Memory B cell (primary cell): ENCODE results near the gene SLC12A7.
"Not testable (repeated sequence)": the region's sequence is repeated elsewhere in the genome, so short reads cannot be mapped to it uniquely, and the experiment has no call there.

Source experiments
- ATAC-seq: fragments of 150-1000 bp; cut with Tn5 transposase; 2 replicates; pipeline ENCODE4 v1.10.0; 2021; ENCODE audit warnings: low read depth, mild to moderate bottlenecking, moderate library complexity
- DNase-seq, 2 donors: peaks; one replicate each; pipeline ENCODE4 v3.0.0; 2022; ENCODE audit warnings: low spot score in 2 of 2
- H3K27ac Mint-ChIP-seq: one replicate; pipeline ENCODE4 v1.8.0; 2022; ENCODE audit warnings: mild to moderate bottlenecking, moderate library complexity, mixed read lengths
- H3K27me3 Mint-ChIP-seq: one replicate; pipeline ENCODE4 v1.8.0; 2022; ENCODE audit warnings: mixed read lengths
- H3K36me3 Mint-ChIP-seq: one replicate; pipeline ENCODE4 v1.8.0; 2022; ENCODE audit warnings: mild to moderate bottlenecking, mixed read lengths
- H3K4me1 Mint-ChIP-seq: one replicate; pipeline ENCODE4 v1.8.0; 2022; ENCODE audit warnings: mixed read lengths
- H3K4me3 Mint-ChIP-seq: one replicate; pipeline ENCODE4 v1.8.0; 2022; ENCODE audit warnings: mild to moderate bottlenecking, moderate library complexity, mixed read lengths
- H3K9me3 Mint-ChIP-seq: one replicate; pipeline ENCODE4 v1.8.0; 2022; ENCODE audit warnings: mixed read lengths

SLC12A7 gene

DNA sequence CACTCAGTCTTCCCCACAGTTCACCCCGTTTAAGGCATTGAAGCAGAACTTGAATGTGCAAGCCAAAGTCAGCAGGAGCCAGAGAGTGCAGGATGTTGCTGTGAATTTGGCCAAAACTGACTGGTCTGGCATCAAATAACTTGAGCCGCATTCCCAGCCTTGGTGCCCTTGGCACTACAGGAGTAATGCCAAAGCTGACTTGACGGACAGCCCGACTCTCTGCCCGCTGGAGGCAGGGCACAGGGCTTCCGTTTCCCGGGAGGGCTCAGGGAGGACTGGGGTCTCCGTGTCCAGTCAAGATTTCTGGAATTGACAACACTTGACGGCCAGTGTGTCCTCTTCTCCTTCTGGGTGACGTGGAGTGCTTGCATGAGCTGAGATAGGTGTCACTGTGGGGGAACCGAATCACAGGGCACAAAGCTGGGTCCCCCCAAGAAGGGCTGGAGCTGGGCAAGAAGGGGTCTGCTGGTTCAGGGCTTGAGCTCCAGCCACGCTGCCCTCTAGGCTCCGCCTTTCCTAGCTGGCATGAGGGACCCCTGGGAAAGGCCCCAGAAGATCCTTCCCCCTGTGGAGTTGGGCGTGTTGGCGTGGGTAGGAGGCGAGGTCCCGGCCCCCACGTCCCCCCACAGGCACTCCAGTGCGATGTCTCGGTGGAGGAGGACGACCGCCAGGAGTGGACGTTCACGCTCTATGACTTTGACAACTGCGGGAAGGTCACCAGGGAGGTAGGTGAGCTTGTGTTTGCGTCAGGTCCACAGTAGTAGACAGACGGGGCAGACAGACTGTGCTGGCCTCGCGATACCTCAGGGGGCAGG is 78.0 kb downstream of the SLC12A7 start:
- Mint-ChIP-seq H3K9me3 (no peaks in the 10 kb centered on the region), H3K4me3 (no peak overlapping the region), H3K4me1 (peaks cover 2% of the 10 kb centered on the region), H3K27ac (no peak overlapping the region), H3K36me3 (peaks cover 1% of the 10 kb centered on the region), H3K27me3 (peaks cover 15% of the 10 kb centered on the region)
- ATAC-seq = no peak
- no peak for DNase-seq

DNA sequence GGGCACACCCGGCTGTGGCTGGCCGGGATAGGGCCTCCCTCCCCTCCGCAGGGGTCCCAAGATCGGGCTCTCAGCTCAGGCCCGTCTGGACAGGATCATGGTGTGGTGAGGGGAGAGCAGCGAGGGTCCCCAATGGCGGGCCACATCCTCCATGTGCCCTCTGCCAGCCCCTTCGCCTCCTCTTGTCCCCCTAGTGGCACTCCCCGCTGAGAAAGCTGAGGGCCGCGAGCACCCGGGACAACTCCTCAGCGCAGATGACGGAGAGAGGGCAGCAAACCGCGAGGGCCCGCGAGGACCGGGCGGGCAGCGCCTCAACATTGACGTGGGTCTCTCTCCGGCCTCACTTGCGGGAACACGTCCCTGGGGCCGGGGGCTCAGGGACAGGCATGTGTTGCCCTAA is 78.7 kb downstream of the SLC12A7 start:
- Mint-ChIP-seq H3K36me3 (peaks cover 1% of the 10 kb centered on the region), H3K27me3 (peaks cover 17% of the 10 kb centered on the region), H3K4me1 (peaks cover 2% of the 10 kb centered on the region), H3K4me3 (no peak overlapping the region), H3K9me3 (no peaks in the 10 kb centered on the region), H3K27ac (no peak overlapping the region)
- ATAC-seq (no peak), DNase-seq (no peak)

DNA sequence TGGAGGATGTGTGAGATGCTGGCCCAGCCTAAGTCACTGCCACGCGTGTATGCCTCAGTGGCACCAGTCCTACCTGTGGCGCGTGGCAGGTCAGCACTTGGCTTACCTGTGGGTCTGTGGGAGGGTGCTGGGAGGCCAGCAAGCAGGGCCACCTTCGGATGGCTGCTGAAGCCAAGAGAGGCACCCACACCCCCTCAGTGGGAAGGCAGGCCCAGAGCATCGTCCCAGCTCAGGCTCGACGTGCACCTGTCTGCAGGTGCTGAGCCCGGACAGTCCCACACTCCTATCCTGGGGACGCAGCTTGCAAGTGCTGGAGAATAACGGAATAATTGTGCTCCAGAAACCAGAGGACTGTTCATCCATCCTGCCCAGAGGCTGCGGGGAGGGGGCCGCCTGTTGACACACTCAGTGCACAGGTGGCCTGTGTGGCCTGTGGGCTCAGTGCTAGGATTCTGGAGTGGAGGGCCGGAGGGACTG is 79.3 kb downstream of the SLC12A7 start:
- H3K36me3 Mint-ChIP-seq = peaks cover 1% of the 10 kb centered on the region
- no peak for DNase-seq
- peaks cover 2% of the 10 kb centered on the region for H3K4me1 Mint-ChIP-seq
- H3K9me3 Mint-ChIP-seq = no peaks in the 10 kb centered on the region
- no peak overlapping the region for H3K27ac Mint-ChIP-seq
- ATAC-seq = no peak
- peaks cover 17% of the 10 kb centered on the region for H3K27me3 Mint-ChIP-seq
- no peak overlapping the region for H3K4me3 Mint-ChIP-seq

DNA sequence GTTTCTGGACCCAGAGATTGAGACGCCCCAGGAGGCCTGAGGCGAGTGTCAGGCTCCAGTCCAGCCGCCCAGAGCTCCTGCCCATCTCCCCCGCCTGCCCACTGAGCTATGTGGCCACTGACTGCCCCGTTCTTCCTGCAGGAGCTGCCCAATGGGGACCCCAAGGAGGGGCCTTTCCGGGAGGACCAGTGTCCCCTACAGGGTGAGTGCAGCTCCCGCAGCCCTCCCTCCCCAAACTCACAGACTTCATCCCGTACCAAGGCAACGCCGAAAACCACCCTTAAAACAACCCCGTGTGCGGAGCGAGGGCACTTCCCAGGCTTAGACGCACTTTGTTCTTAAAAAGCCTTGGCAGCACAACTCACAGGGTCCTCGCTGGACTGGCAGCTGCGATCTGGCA is 79.9 kb downstream of the SLC12A7 start:
- H3K4me3 Mint-ChIP-seq = no peak overlapping the region
- H3K4me1 Mint-ChIP-seq = peaks cover 2% of the 10 kb centered on the region
- peaks cover 17% of the 10 kb centered on the region for H3K27me3 Mint-ChIP-seq
- ATAC-seq (no peak), DNase-seq (no peak)
- peaks cover 1% of the 10 kb centered on the region for H3K36me3 Mint-ChIP-seq
- H3K9me3 Mint-ChIP-seq = no peaks in the 10 kb centered on the region
- H3K27ac Mint-ChIP-seq = no peak overlapping the region

DNA sequence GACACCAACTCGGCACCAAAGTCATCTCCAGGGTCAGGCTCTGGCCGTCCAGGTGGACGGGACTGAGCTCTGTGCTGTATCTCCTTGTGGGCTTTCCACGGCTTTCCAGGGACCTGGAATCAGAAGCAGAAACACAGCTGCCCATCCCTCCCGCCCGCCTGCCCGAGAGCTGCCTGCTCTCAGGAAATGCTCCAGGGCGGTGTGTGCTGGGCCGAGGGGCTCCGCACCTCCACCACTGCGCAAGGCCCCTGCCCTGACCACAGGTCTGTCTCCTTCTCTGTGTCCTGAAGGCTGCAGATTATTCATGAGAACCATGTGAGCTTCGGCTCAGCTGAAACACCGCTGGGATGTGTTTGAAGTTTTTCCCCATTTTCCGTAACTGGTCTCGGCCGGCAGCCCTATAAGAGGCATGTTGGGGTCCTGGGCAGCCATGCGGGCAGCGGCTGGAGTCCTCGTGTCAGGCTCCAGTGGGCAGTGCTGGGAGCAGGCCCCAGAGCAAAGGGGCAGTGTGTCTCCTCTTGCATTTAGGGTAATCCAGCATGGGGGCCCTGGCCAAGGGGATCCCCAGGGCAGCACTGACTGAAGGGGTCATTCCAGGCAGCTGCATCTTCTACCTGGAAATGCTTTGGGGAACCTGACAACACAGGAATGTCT is 80.4 kb downstream of the SLC12A7 start:
- Mint-ChIP-seq H3K4me1 (peaks cover 2% of the 10 kb centered on the region), H3K9me3 (no peaks in the 10 kb centered on the region), H3K27ac (no peak overlapping the region), H3K4me3 (no peak overlapping the region), H3K36me3 (peaks cover 1% of the 10 kb centered on the region), H3K27me3 (peaks cover 13% of the 10 kb centered on the region)
- DNase-seq (no peak), ATAC-seq (no peak)

DNA sequence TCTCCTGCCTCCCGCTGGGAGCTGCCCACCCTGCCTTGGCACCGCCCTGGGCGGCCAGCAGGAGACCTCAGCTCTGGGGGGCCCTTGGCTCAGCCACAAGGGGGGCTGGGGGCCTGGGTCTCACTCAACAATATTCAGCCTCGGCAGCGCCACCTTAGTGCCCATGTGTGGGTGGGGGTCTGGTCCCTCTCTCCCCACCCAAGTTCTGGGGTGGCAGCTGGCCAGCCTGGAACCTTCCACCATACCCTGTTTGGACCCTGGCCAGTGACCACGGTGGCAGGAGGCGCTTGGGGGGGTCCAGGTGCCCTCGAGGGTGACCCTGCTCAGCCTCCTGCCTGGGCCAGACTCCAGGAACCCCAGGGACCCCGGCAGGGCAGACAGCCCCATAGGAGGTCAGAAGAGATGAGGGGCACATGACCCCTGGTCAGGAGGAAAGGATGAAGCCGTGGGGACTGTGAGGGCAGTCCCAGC is 81.0 kb downstream of the SLC12A7 start:
- Mint-ChIP-seq H3K36me3 (peaks cover 1% of the 10 kb centered on the region), H3K4me1 (peaks cover 2% of the 10 kb centered on the region), H3K27me3 (peaks cover 12% of the 10 kb centered on the region), H3K27ac (no peak overlapping the region), H3K9me3 (no peaks in the 10 kb centered on the region), H3K4me3 (no peak overlapping the region)
- DNase-seq (no peak), ATAC-seq (no peak)

DNA sequence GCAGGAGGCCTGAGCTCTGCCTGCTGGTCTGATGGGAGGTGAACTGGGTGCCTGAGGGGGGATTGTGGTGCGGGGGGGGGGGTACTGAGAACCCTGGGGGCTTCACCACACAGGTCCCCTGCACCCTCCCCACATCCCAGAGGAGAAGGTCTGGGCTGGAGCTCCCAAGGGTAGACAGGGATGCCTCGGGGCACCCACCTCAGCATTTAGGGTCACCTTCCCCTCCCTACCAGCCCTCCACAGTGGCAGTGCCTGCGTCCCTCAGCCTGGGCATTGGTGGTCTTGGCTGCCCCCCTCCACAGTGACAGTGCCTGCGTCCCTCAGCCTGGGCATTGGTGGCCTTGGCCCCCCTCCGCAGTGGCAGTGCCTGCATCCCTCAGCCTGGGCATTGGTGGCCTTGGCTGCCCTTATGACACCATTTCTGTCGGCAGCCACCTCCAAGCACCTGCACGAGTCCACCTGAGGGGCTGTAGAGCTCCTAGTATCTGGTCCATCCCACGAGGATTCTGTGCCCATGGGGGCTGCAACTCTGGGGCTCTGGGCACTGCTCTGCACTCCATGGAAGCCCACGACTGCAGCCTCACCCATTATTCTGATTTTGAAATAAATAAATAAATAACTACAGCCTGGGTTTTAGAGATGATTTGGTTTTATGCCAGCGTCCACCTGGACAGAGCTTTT is 81.8 kb downstream of the SLC12A7 start:
- H3K27ac Mint-ChIP-seq = no peak overlapping the region
- H3K4me1 Mint-ChIP-seq = peaks cover 2% of the 10 kb centered on the region
- no peak for ATAC-seq
- H3K27me3 Mint-ChIP-seq = peaks cover 11% of the 10 kb centered on the region
- peaks cover 1% of the 10 kb centered on the region for H3K36me3 Mint-ChIP-seq
- no peak for DNase-seq
- H3K9me3 Mint-ChIP-seq = no peaks in the 10 kb centered on the region
- no peak overlapping the region for H3K4me3 Mint-ChIP-seq

DNA sequence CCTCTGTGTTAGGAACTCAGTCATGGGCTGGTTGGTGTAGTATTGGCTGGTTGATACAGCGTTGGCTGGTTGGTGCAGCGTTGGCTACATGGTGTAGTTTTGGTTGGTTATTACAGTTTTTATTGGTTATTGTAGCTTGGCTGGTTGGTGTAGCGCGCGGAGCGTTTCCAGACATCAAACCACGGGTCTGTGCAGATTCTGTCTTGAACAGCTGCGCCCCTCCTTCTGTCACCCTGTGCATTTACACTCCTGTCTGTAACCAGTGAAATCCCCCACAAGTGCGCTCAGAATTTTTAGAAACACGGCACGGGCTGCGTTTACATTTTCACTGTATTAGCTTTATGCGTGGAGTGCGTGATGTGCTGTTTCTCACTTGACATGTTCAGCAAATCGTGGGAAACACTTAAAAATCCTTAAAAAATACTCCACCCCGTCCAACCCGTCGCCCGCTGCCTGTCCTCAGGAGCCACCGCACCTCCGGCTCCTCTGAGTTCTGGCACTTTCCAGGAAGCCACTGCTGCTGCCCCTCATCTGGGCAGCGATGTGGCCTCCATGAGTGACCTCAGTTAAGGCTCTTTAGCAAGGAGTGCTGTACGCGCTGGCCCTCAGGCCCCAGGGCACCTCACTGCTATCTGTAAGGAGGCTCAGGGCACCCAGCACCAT is 82.5 kb downstream of the SLC12A7 start:
- DNase-seq (no peak), ATAC-seq (no peak)
- Mint-ChIP-seq H3K27me3 (peaks cover 6% of the 10 kb centered on the region), H3K4me1 (no peaks in the 10 kb centered on the region), H3K27ac (no peak overlapping the region), H3K9me3 (no peaks in the 10 kb centered on the region), H3K36me3 (no peaks in the 10 kb centered on the region), H3K4me3 (no peak overlapping the region)

DNA sequence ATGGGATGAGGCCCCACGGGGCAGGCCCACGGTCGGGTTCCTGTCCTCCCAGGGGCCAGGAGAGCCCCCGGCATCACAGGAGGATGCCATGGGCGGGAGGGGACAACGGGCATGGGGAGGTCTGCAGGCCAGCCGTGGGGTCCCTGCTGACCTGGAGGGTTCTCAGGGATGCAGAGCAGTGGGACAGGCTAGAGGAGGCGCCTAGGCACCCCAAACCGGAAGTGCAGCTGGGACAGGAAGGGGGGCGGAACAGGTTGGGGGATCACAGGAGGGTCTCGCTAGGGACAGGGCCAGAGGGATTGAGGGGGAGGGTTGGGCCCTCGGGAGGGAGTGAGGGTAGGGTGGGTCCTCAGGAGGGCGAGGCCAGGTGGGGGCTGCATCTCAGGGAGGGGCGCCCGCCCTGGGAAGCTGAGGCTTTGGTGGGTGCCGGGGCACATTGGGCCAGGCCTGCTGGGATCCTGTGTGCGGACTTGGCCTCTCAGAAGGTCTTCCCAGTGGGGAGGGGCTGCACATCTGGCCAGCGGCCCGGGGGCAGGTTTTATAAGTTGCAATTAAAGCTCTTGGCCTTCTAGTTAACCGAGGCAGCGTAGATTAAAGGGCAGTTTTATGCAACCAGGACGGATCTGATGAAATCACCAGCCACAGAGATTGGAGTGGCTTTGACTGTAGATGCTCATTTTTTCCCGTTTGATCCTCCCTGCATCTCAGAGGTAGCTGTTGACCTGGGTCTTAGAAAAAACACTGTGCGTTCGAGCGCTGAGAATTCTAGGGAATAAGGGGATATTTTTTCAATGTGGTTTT is 83.2 kb downstream of the SLC12A7 start:
- ATAC-seq (no peak), DNase-seq (no peak)
- Mint-ChIP-seq H3K4me1 (no peaks in the 10 kb centered on the region), H3K27me3 (peaks cover 4% of the 10 kb centered on the region), H3K27ac (no peak overlapping the region), H3K36me3 (no peaks in the 10 kb centered on the region), H3K9me3 (no peaks in the 10 kb centered on the region), H3K4me3 (no peak overlapping the region)

DNA sequence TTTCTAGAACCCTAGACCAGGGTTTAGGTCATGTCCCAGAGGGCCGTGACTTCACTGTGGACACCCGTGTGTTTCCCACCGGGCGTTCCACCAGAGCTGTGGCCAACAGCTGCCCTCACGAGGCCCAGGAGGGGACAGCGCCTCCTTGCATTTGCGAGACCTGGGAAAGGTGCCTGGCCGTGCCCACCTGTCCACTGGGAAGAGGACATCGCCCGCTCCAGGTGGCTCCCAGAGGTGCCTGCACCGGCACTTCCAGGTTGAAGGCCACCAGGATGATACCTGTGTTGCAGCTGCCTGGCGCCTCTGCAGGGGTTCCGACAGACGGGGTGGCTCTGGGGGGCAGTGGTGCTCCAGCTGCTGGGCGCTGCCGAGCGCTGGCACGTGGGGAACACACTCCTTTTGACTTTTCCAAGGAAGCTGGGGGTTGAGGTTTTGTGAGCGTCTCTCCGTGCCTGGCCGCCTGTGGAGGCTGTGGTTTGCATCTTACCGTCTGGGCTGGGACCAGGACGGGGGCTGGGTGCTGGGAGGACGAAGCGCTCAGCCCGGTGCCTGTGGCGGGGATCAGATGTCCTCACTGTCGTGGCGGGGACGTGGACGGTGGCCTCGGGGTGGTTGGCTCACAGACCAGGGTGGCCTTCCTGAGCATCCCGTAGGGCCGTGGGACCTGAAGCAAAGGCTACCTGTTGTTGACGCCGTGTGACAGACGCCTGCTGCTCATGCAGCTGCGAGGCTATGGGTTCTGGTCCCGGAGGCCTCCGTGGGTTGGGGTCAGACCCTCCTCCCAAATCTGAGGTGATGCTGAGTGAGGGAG is 84.0 kb downstream of the SLC12A7 start:
- Mint-ChIP-seq H3K4me1 (no peaks in the 10 kb centered on the region), H3K27ac (no peak overlapping the region), H3K36me3 (no peaks in the 10 kb centered on the region), H3K27me3 (peaks cover 4% of the 10 kb centered on the region), H3K4me3 (no peak overlapping the region), H3K9me3 (no peaks in the 10 kb centered on the region)
- DNase-seq = no peak
- ATAC-seq = no peak

DNA sequence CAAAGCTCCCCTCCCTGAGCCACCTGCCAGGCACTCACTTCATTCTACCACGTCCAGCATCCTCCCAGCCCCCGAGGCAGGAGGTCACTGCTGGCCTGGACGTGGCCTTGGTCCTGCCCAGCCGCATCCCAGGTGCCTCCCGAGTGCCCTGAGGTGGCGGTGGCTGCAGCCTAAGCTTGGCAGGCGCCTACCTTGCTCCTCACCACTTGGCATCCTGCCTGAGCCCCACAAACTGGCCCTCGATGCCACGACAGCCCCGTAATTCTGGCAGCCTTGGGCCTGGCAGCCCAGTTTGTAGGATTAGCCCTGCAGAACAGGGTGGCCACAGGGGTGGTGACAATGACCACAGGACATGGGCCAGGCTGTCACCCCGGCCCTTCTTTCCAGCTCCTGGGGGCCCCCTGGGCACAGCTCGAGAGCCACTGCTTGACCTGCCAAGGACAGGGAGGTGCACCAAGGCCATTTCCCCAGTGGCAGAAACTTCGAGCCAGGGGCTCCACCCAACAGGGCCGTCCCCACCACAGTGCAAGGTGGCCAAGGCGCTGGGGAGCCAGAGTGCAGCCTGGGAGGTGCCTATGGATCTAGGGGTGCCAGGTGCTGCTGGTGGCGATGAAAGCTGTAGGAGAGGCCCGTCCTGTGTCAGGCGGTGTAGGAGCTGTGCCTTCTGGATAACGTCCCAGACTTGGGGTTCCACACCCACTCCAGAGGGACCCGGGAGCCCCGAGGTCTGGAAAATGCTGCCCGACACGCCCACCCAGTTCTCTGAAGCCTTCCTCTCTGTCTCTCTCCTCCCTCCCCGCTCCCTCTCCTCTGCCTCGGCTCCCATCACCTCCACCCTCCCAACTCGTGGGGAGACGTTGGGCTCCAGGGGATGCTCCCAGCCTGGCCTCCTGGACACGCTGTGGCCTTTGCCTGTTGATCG is 84.9 kb downstream of the SLC12A7 start:
- H3K27me3 Mint-ChIP-seq = peaks cover 4% of the 10 kb centered on the region
- no peak overlapping the region for H3K27ac Mint-ChIP-seq
- no peaks in the 10 kb centered on the region for H3K36me3 Mint-ChIP-seq
- H3K4me1 Mint-ChIP-seq = no peaks in the 10 kb centered on the region
- no peaks in the 10 kb centered on the region for H3K9me3 Mint-ChIP-seq
- no peak for DNase-seq
- ATAC-seq = no peak
- H3K4me3 Mint-ChIP-seq = no peak overlapping the region

DNA sequence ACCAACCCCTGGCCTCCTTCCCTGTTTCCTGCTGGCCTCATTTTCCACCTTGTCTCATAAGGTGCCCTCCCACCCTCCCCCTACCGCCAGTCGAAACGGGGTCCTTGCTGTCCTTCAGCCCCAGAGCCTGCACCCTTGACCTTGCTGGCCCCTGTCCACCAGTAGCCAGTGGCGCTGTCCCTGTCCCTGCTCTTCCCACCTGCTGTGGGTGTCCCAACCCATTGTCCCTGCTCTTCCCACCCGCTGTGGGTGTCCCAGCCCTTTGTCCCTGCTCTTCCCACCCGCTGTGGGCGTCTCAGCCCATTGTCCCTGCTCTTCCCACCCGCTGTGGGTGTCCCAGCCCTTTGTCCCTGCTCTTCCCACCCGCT is 89.9 kb downstream of the SLC12A7 start:
- H3K27me3 Mint-ChIP-seq, H3K36me3 Mint-ChIP-seq, H3K4me3 Mint-ChIP-seq, H3K27ac Mint-ChIP-seq, DNase-seq, H3K9me3 Mint-ChIP-seq, H3K4me1 Mint-ChIP-seq, ATAC-seq: not testable (repeated sequence)
